H54 (cell line): ENCODE data around the gene MAST2.

ENCODE experiments used
- DNase-seq: peaks from one replicate; pipeline ENCODE4 v3.0.0; 2011; ENCODE audit warnings: low spot score, mixed read lengths; ENCODE audit not compliant: insufficient read length
- FAIRE-seq: peaks from 3 replicates; lab custom pipeline; 2011; peaks lifted over from hg19 to GRCh38; lab: Jason Lieb, UNC
- POLR2A ChIP-seq: IDR thresholded peaks from 2 replicates; pipeline ENCODE4 v1.6.1; 2011; ENCODE audit warnings: low read depth, mild to moderate bottlenecking, low read length

Gene MAST2

GRCh38 chr1:45859221-45859620, 55.8 kb downstream of the MAST2 start:
- DNase-seq, result no peak
- no peak for FAIRE-seq
- no peak for TF ChIP-seq POLR2A

GRCh38 chr1:45862008-45862407, 58.6 kb downstream of the MAST2 start:
- DNase-seq (no peak), FAIRE-seq (no peak)
- no peak for TF ChIP-seq POLR2A

- FAIRE-seq, result no peak
- no peak for TF ChIP-seq POLR2A
- DNase-seq, result no peak
Measured at GRCh38 chr1:45863218-45863617, 59.8 kb downstream of the MAST2 start.

- DNase-seq (no peak), FAIRE-seq (peak; percentile 78)
- TF ChIP-seq POLR2A, result no peak
Measured at GRCh38 chr1:45864167-45865106, 61.0 kb downstream of the MAST2 start.

- DNase-seq (no peak), FAIRE-seq (peak; percentile 58)
- TF ChIP-seq POLR2A, result no peak
Measured at GRCh38 chr1:45867697-45868348, 64.4 kb downstream of the MAST2 start.

GRCh38 chr1:45868861-45869260, 65.4 kb downstream of the MAST2 start:
- DNase-seq, result no peak
- TF ChIP-seq POLR2A, result no peak
- FAIRE-seq, result peak; percentile 75

- DNase-seq (no peak), FAIRE-seq (no peak)
- TF ChIP-seq POLR2A, result no peak
Measured at GRCh38 chr1:45870500-45870899, 67.1 kb downstream of the MAST2 start.

GRCh38 chr1:45872173-45872801, 68.9 kb downstream of the MAST2 start:
- FAIRE-seq (peak; percentile 99), DNase-seq (peak; percentile 44)

- DNase-seq (no peak), FAIRE-seq (no peak)
- TF ChIP-seq POLR2A, result no peak
Measured at GRCh38 chr1:45876000-45876617, 72.7 kb downstream of the MAST2 start.

- TF ChIP-seq POLR2A, result no peak
- DNase-seq (no peak), FAIRE-seq (no peak)
Measured at GRCh38 chr1:45877264-45877663, 73.9 kb downstream of the MAST2 start.

GRCh38 chr1:45879885-45880598, 76.6 kb downstream of the MAST2 start:
- DNase-seq (no peak), FAIRE-seq (no peak)
- no peak for TF ChIP-seq POLR2A

GRCh38 chr1:45880930-45881329, 77.5 kb downstream of the MAST2 start:
- peak; percentile 15 for FAIRE-seq
- DNase-seq, result no peak
- no peak for TF ChIP-seq POLR2A

GRCh38 chr1:45883658-45884057, 80.2 kb downstream of the MAST2 start:
- DNase-seq (no peak), FAIRE-seq (peak; percentile 71)
- TF ChIP-seq POLR2A, result no peak

- no peak for TF ChIP-seq POLR2A
- no peak for DNase-seq
- FAIRE-seq, result peak; percentile 75
Measured at GRCh38 chr1:45884700-45885099, 81.3 kb downstream of the MAST2 start.
